Vagina (tissue), 2 donors: ENCODE results near the gene ECE1. TPM values are rescaled to one million over a fixed set of nuclear protein-coding genes. Genes with fewer than 3 reads are reported as not detected.
"Not testable (repeated sequence)": the region's sequence is repeated elsewhere in the genome, so short reads cannot be mapped to it uniquely, and the experiment has no call there.

Experiments used
- DNase-seq, 2 donors: peaks; one replicate each; pipeline ENCODE4 v3.0.0-alpha.2; 2017; ENCODE audit errors: extremely low spot score in 2 of 2
- H3K27ac ChIP-seq: fragments of 200-600 bp; sonication (generic); one replicate; pipeline ENCODE4 v1.5.1; 2019
- H3K27me3 ChIP-seq: fragments of 200-600 bp; sonication (generic); one replicate; pipeline ENCODE4 v1.5.1; 2019
- H3K36me3 ChIP-seq, 2 donors: fragments of 200-600 bp; sonication (generic); one replicate each; pipeline ENCODE4 v1.5.1; 2017 to 2019
- H3K4me1 ChIP-seq: fragments of 200-600 bp; sonication (generic); one replicate; pipeline ENCODE4 v1.5.1; 2019
- H3K4me3 ChIP-seq, 2 donors: fragments of 200-600 bp; sonication (generic); 1 replicate in 1 of 2; 2 replicates in 1 of 2; pipeline ENCODE4 v1.5.1; 2016 to 2019
- H3K9me3 ChIP-seq: fragments of 200-600 bp; sonication (generic); one replicate; pipeline ENCODE4 v1.5.1; 2019
- POLR2A ChIP-seq, 2 donors: fragments of 450-650 bp; IDR thresholded peaks; one replicate each; pipeline ENCODE4 v1.6.1; 2017; ENCODE audit warnings: antibody characterized with exemption in 2 of 2, mild to moderate bottlenecking in 2 of 2, moderate library complexity in 2 of 2
- POLR2AphosphoS5 ChIP-seq, 2 donors: sonication (generic); formaldehyde crosslinking; IDR thresholded peaks; one replicate each; pipeline ENCODE4 v1.9.0; 2017; ENCODE audit warnings: antibody characterized with exemption in 2 of 2, mild to moderate bottlenecking in 2 of 2, low read depth in 1 of 2; ENCODE audit not compliant: insufficient read depth in 1 of 2
- intact Hi-C: fragments of 100-400 bp; cut with DNase I; formaldehyde crosslinking; loops from one replicate; pipeline ENCODE4 v1.15.1; 2023
- total RNA-seq: library from RNA; depleted of rRNA; stranded (reverse); fragments of >200 nt; gene quantifications from one replicate; pipeline ENCODE4 v1.2.3, GENCODE V29; 2016
- TF ChIP-seq, protein P1 (sequence below), 3 experiments: fragments of 450-650 bp in 2 of 3; fragments of 200-600 bp in 1 of 3; sonication (generic) in 1 of 3; IDR thresholded peaks; one replicate each; pipeline ENCODE4 v1.5.1; 2017 to 2019; ENCODE audit warnings: antibody characterized with exemption in 3 of 3, mild to moderate bottlenecking in 2 of 3, moderate library complexity in 2 of 3

The ECE1 gene
- total RNA-seq, 1 donor from 2014 or later: 93.8 TPM

DNA sequence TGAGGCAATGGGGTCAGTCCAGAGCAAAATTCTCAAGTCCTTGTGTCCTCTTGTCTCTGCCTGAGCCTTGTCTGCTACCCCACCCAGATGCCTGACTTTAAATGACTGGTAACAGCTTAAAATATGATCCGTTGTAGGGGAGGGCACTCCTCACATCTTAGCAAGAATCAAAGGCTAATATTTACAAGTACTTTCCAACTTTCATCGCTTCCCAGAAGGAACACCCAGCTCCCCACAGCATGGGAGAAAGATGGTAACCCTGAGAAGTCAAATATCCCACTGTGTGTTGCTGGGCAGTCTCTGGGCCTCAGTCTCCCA lies 5.2 kb downstream of the ECE1 start:
- DNase-seq: no peak
- H3K4me1 ChIP-seq: peaks cover 60% of the 10 kb centered on the region
- intact Hi-C loops: no loop called here
- no peaks in the 10 kb centered on the region for H3K9me3 ChIP-seq
- H3K4me3 ChIP-seq: no peak overlapping the region
- H3K27me3 ChIP-seq: no peaks in the 10 kb centered on the region
- TF ChIP-seq POLR2AphosphoS5 (IDR thresholded peaks at IDR 0.05; ENCODE audit: insufficient read depth in 1 of 2, low read depth in 1 of 2) (no peak), POLR2A (IDR thresholded peaks at IDR 0.05) (no peak)
- TF ChIP-seq, protein P1, sequence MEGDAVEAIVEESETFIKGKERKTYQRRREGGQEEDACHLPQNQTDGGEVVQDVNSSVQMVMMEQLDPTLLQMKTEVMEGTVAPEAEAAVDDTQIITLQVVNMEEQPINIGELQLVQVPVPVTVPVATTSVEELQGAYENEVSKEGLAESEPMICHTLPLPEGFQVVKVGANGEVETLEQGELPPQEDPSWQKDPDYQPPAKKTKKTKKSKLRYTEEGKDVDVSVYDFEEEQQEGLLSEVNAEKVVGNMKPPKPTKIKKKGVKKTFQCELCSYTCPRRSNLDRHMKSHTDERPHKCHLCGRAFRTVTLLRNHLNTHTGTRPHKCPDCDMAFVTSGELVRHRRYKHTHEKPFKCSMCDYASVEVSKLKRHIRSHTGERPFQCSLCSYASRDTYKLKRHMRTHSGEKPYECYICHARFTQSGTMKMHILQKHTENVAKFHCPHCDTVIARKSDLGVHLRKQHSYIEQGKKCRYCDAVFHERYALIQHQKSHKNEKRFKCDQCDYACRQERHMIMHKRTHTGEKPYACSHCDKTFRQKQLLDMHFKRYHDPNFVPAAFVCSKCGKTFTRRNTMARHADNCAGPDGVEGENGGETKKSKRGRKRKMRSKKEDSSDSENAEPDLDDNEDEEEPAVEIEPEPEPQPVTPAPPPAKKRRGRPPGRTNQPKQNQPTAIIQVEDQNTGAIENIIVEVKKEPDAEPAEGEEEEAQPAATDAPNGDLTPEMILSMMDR (IDR thresholded peaks at IDR 0.05): no peak
- H3K36me3 ChIP-seq: no peaks in the 10 kb centered on the region
- H3K27ac ChIP-seq: no peak overlapping the region

DNA sequence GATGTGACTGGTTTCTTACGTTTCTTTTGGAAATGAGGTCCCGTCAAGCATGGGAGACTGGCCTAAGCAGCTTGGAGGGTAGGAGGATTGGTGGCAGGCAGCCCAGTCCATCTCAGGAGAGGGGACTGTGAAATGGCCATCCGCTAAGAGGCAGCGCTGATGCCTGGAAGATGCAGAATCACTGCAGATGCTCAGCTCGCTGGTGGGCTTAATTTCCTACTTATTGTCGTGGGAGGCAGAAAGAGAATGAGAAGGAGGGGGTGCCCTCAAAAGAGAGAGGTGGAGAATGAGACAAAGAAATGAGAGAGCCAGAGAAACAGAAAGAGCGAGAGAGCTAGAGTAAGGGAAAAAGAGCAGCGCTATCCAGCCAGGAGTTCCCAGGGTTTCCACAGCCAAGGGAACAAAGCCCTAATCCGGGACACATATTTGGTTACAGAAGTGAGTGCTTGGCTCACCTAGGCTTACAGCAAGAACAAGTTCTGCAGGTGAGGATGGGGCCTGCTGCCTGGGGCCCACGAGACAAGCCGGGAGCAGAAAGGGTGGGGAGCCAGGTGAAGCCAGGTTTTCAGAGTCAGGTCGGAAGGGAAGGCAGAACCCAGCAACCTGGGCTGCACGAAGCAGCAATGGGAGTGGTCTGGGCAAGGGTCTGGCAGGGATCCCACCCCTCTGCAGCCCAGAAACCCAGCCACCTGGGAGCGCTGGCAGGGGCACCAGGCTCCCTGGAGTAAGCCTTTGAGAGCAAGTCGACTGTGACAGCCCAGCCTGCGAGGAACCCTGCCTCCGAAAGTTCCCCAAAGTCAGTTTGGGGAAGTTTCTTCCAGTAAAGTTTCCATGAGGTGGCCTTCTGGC lies 5.8 kb downstream of the ECE1 start:
- Histone ChIP-seq H3K27ac (peak overlapping the region; percentile 0), H3K9me3 (no peaks in the 10 kb centered on the region), H3K4me3 (no peak overlapping the region), H3K4me1 (peaks cover 62% of the 10 kb centered on the region), H3K27me3 (no peaks in the 10 kb centered on the region), H3K36me3 (no peaks in the 10 kb centered on the region)
- no peak for TF ChIP-seq POLR2A (IDR thresholded peaks at IDR 0.05)
- no peak for TF ChIP-seq POLR2AphosphoS5 (IDR thresholded peaks at IDR 0.05; ENCODE audit: insufficient read depth in 1 of 2, low read depth in 1 of 2)
- TF ChIP-seq, protein P1 (IDR thresholded peaks at IDR 0.05): no peak
- DNase-seq: no peak
- intact Hi-C loops: no loop called here

DNA sequence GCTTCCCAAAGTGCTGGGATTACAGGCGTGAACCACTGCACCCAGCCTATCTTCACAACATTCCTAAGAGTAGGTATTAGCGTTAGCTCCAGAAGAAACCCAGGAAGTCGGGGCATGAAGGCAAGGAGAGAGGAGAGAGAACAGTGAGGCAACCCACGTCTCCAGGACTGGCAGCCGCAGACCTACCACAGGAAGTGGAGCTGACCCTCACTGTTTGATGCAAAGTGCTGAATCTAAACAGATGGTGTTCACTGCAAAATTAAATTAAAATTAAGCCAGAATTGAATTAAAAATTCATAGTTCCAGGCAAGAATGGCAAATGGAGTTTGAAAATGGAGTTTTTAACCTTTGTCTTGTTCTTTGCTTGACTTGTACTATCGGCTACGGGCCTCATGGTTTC lies 6.7 kb downstream of the ECE1 start:
- H3K4me3 ChIP-seq: no peak overlapping the region
- H3K9me3 ChIP-seq: no peaks in the 10 kb centered on the region
- H3K27ac ChIP-seq: peak overlapping the region; percentile 0
- intact Hi-C loops: no loop called here
- no peaks in the 10 kb centered on the region for H3K36me3 ChIP-seq
- no peak for DNase-seq
- H3K4me1 ChIP-seq: peaks cover 62% of the 10 kb centered on the region
- no peaks in the 10 kb centered on the region for H3K27me3 ChIP-seq
- TF ChIP-seq, protein P1 (IDR thresholded peaks at IDR 0.05): no peak
- TF ChIP-seq POLR2A (IDR thresholded peaks at IDR 0.05) (no peak), POLR2AphosphoS5 (IDR thresholded peaks at IDR 0.05; ENCODE audit: insufficient read depth in 1 of 2, low read depth in 1 of 2) (no peak)

DNA sequence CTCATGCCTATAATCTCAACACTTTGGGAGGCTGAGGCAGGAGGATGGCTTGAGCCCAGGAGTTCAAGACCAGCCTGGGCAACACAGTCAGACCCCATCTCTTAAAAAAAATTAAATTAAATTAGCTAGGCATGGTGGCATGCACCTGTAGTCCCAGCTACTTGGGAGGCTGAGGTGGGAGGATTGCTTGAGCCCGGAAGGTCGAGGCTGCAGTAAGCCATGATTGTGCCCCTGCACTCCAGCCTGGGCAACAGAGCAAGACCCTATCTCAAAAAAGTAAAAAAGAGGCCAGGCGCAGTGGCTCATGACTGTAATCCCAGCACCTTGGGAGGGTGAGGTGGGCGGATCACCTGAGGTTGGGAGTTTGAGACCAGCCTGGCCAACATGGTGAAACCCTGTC lies 8.2 kb downstream of the ECE1 start:
- H3K27ac ChIP-seq: peak overlapping the region; percentile 74
- H3K4me1 ChIP-seq: peaks cover 77% of the 10 kb centered on the region
- H3K4me3 ChIP-seq, H3K27me3 ChIP-seq, H3K9me3 ChIP-seq, intact Hi-C loops, DNase-seq, H3K36me3 ChIP-seq: not testable (repeated sequence)

DNA sequence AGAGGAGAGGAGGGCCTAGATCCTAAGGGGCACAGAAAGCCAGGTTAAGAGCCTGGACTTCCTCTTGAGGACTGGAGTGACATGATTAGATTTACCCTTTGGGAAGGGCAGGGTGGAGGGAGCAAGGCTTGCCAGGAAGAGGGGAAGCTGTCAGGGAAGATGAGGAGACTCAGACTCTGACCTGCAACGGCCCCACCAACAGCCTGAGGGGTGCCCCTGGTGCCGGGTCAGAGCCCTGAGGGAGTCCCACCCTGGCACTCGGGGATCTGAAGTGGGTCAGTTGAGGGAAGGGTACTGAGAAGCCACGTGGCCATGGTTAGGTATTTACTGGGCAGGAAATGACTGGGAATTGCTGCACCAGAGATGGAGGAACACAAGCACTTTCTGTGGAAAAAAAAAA lies 9.8 kb downstream of the ECE1 start:
- intact Hi-C loops: no loop called here
- no peak for DNase-seq
- Histone ChIP-seq H3K9me3 (no peaks in the 10 kb centered on the region), H3K4me1 (peaks cover 80% of the 10 kb centered on the region), H3K4me3 (no peak overlapping the region), H3K27me3 (no peaks in the 10 kb centered on the region), H3K27ac (peak overlapping the region; percentile 74), H3K36me3 (no peaks in the 10 kb centered on the region)
- TF ChIP-seq, protein P1 (IDR thresholded peaks at IDR 0.05): no peak
- no peak for TF ChIP-seq POLR2A (IDR thresholded peaks at IDR 0.05)
- no peak for TF ChIP-seq POLR2AphosphoS5 (IDR thresholded peaks at IDR 0.05; ENCODE audit: insufficient read depth in 1 of 2, low read depth in 1 of 2)
